Adrenal gland (tissue), 5 donors: ENCODE data around the gene HRNR.

Experiments
- CTCF ChIP-seq, 6 experiments: fragments of 450-650 bp in 4 of 6; fragments of 200-600 bp in 2 of 6; sonication (generic) in 1 of 6; IDR thresholded peaks; 1 replicate in 5 of 6; 2 replicates in 1 of 6; pipeline versions ENCODE4 v1.5.1 to v1.8.0; 2016 to 2021; ENCODE audit warnings: antibody characterized with exemption in 6 of 6, mild to moderate bottlenecking in 2 of 6, moderate library complexity in 1 of 6
- POLR2A ChIP-seq, 2 donors: fragments of 450-650 bp; IDR thresholded peaks; one replicate each; pipeline ENCODE4 v1.6.1; 2017; ENCODE audit warnings: antibody characterized with exemption in 2 of 2, mild to moderate bottlenecking in 2 of 2, moderate library complexity in 1 of 2
- donor health status: DM: no; HTN: no; CAD: no.

- TF ChIP-seq POLR2A (IDR thresholded peaks at IDR 0.05) (no peak), CTCF (IDR thresholded peaks at IDR 0.05) (no peak)
Measured at GRCh38 chr1:152169366-152170025, 54.5 kb downstream of the HRNR start.
